ENCODE data around the gene CADM1.

Gene CADM1

GRCh38 chr11:115489466-115489865, 14.7 kb downstream of the CADM1 start:
- in situ Hi-C loops (cut with HindIII; ENCODE audit: low sequenced_read_pairs) = no loop called here
- H3K4me3 ChIP-seq (ENCODE audit: low read depth, low read length) = no peak overlapping the region
- no peak for DNase-seq (ENCODE audit: low read depth)
- TF ChIP-seq, protein P1, sequence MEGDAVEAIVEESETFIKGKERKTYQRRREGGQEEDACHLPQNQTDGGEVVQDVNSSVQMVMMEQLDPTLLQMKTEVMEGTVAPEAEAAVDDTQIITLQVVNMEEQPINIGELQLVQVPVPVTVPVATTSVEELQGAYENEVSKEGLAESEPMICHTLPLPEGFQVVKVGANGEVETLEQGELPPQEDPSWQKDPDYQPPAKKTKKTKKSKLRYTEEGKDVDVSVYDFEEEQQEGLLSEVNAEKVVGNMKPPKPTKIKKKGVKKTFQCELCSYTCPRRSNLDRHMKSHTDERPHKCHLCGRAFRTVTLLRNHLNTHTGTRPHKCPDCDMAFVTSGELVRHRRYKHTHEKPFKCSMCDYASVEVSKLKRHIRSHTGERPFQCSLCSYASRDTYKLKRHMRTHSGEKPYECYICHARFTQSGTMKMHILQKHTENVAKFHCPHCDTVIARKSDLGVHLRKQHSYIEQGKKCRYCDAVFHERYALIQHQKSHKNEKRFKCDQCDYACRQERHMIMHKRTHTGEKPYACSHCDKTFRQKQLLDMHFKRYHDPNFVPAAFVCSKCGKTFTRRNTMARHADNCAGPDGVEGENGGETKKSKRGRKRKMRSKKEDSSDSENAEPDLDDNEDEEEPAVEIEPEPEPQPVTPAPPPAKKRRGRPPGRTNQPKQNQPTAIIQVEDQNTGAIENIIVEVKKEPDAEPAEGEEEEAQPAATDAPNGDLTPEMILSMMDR (IDR thresholded peaks at IDR 0.05; ENCODE audit: low read depth, low read length, missing control alignments) = no peak

GRCh38 chr11:115488945-115489344, 15.3 kb downstream of the CADM1 start:
- DNase-seq (ENCODE audit: low read depth) = peak; percentile 32
- TF ChIP-seq, protein P1 (IDR thresholded peaks at IDR 0.05; ENCODE audit: low read depth, low read length, missing control alignments) = no peak
- in situ Hi-C loops (cut with HindIII; ENCODE audit: low sequenced_read_pairs) = no loop called here
- no peak overlapping the region for H3K4me3 ChIP-seq (ENCODE audit: low read depth, low read length)

DNA sequence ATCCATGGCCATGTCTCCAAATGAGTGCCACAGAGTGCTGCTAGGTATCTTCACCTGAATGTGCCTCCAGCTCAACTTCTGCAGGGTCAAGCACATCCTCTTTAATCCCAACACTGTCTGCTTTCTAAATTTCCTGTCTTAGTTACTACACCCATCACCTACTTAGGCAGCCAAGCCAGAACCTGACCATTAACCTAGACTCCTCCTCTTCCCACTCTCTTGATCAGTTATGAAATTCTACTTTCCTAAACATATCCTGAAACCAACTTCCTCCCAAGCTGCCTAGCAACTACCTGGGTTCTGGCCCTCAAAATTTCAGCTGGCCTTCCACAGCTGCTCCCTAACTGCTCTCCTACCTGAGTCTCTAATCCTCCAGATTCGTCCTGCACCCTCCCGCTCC, 22.7 kb downstream of the CADM1 start:
- no peak for DNase-seq (ENCODE audit: low read depth)
- H3K4me3 ChIP-seq (ENCODE audit: low read depth, low read length) = no peak overlapping the region
- TF ChIP-seq, protein P1 (IDR thresholded peaks at IDR 0.05; ENCODE audit: low read depth, low read length, missing control alignments) = no peak
- in situ Hi-C loops (cut with HindIII; ENCODE audit: low sequenced_read_pairs) = no loop called here

DNA sequence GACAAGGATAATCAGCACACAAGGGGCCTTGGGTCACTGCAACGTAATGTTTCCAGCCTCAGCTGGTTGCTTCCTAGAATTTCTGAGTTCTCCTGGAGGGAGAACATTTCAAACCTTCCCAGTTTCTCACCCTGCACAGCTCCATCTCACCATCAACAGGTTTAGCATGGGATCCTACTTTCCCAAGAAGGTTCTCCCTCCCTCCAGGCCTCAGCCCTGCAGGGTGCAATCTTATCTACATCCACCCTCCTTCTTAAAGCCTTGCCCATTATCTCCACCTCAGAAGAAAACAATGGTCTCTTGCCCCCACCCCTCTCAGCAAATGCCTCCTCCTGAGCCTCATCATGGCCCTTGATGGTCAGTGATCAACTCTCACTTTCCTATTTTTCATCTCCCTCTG, 23.6 kb downstream of the CADM1 start:
- no peak overlapping the region for H3K4me3 ChIP-seq (ENCODE audit: low read depth, low read length)
- TF ChIP-seq, protein P1 (IDR thresholded peaks at IDR 0.05; ENCODE audit: low read depth, low read length, missing control alignments) = no peak
- no peak for DNase-seq (ENCODE audit: low read depth)
- in situ Hi-C loops (cut with HindIII; ENCODE audit: low sequenced_read_pairs) = no loop called here

DNA sequence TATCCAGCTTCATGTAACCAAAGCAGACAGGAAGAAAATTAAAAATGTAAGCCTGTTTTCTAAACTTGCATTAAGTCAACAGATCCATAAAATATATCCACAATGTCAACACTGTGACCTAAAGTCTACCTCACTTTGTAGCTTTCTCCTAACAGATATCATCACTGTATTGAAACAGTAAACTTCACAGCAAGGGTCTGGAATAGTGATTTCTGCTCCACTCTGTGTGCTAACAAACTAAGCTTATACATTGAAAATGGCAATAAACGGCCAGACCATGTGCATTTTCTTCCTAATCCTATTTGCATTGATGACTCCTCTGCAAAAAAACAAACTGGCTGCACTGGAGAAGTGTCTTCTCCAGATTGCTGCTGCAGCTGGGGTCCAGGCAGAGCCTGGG, 26.8 kb downstream of the CADM1 start:
- TF ChIP-seq, protein P1 (IDR thresholded peaks at IDR 0.05; ENCODE audit: low read depth, low read length, missing control alignments) = no peak
- H3K4me3 ChIP-seq (ENCODE audit: low read depth, low read length) = no peak overlapping the region
- in situ Hi-C loops (cut with HindIII; ENCODE audit: low sequenced_read_pairs) = no loop called here
- no peak for DNase-seq (ENCODE audit: low read depth)

- no peak overlapping the region for H3K4me3 ChIP-seq (ENCODE audit: low read depth, low read length)
- TF ChIP-seq, protein P1 (IDR thresholded peaks at IDR 0.05; ENCODE audit: low read depth, low read length, missing control alignments) = no peak
- in situ Hi-C loops (cut with HindIII; ENCODE audit: low sequenced_read_pairs) = no loop called here
- no peak for DNase-seq (ENCODE audit: low read depth)
Observed at GRCh38 chr11:115476463-115477286, 27.5 kb downstream of the CADM1 start.

All from astrocyte of the cerebellum (primary cell).